ENCODE data around the gene SEMA3A.
"Not testable (repeated sequence)": the region's sequence is repeated elsewhere in the genome, so short reads cannot be mapped to it uniquely, and the experiment has no call there.

Gene SEMA3A

GRCh38 chr7:84060000-84060399 is 134.6 kb downstream of the SEMA3A start:
- DNase-seq (ENCODE audit: low spot score), result no peak

DNA sequence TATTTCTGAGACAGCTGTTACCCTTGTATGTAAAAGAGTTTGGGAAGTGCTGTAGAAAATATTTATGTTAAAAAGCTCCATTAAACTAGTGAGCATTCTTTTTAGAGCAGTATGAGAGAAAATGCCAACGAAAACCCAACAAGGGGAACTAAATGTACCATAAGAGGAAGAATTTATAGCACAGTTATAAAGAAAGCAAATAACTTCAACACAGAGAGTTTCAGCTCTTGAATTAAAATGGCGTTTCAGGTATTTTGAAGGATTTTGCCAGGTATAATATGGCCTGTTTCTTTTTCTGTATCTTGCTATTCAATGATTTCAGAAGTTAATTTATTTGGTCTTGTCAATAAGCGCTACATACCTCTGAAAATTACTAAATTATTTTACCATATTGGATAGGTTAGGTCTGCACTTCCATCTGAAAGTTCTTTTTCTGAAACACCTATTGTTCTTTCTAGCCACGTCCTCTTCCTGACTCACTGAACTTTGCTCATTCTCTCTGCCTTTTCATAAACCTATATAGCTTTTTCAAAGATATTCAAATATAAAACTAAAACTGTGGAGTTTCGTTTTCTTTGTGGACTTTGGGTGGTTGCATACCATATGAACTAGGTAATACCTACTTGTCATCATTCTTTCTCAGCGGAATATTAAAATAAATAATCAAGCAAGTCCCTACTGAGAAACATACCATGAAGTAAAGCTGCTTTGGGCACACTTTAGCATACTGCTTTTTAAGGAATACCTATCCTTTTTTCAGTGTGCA is 136.1 kb downstream of the SEMA3A start:
- DNase-seq (ENCODE audit: low spot score), result no peak

- DNase-seq (ENCODE audit: low spot score), result no peak
These were observed 137.0 kb downstream of the SEMA3A start for GRCh38 chr7:84057576-84057975.

- DNase-seq (ENCODE audit: low spot score), result no peak
These were observed 138.5 kb downstream of the SEMA3A start for GRCh38 chr7:84055904-84056605.

- not testable (repeated sequence) for DNase-seq (ENCODE audit: low spot score)
These were observed 139.4 kb downstream of the SEMA3A start for GRCh38 chr7:84055199-84055598.

GRCh38 chr7:84049071-84049836 is 145.3 kb downstream of the SEMA3A start:
- no peak for DNase-seq (ENCODE audit: low spot score)

DNA sequence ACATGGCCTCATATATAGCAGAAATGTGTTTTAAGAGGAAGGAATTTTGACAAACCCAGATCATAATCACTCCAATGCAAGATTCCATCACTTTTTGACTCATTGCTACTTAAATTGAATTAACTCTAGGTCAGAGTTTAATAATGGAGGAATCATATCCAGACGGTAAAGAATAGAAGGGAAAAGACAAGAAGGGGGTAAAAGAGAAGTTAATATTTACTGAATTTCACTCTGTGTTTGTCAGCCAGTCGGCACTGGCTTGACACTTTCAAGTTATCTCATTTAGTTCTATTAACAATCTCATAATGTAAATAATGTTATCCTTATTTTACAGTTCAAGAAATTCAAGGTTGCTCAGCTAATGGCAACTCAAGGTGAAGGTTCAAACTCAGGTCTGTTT is 147.5 kb downstream of the SEMA3A start:
- DNase-seq (ENCODE audit: low spot score), result no peak

DNA sequence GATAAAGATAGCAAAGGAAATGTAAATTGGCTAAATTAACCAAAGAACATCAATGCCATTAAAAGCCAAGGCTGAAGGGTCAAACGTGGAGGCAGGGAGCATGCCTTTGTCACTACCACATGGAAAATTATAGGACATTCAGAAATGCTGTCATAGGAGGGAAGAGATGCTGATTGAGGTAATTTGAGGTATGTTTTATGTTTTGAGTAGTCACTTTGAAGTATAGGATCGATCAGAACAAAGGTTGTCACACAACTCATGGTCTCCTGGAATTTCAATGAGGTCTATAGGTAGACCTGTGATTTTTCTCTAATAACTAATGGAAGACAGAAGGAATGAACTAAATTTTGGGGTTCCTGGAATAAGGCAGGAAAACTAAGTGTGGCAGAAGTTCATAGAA is 149.8 kb downstream of the SEMA3A start:
- no peak for DNase-seq (ENCODE audit: low spot score)

GRCh38 chr7:84043661-84044191 is 150.9 kb downstream of the SEMA3A start:
- no peak for DNase-seq (ENCODE audit: low spot score)

GRCh38 chr7:84042110-84042539 is 152.5 kb downstream of the SEMA3A start:
- DNase-seq (ENCODE audit: low spot score), result no peak

GRCh38 chr7:84041649-84042048 is 152.9 kb downstream of the SEMA3A start:
- DNase-seq (ENCODE audit: low spot score), result no peak

DNA sequence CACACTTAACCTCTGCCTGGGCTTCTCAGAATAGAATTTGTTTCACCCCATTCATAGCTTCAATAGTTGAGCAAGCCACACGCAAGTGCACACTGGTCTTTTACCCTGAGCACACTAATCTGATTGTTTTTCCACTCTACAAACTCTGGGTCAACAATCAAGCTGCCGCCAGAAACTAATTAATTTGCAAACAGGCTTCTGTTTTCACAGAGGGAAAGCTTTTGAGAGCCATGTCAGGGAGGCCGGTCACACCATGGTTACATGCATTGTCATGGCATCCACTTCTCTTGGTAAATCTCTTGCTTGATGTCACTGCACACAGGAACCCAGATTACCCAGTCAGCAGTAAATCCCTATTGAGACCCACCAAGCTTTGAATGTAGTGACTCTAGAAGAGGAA is 154.2 kb downstream of the SEMA3A start:
- DNase-seq (ENCODE audit: low spot score), result no peak

DNA sequence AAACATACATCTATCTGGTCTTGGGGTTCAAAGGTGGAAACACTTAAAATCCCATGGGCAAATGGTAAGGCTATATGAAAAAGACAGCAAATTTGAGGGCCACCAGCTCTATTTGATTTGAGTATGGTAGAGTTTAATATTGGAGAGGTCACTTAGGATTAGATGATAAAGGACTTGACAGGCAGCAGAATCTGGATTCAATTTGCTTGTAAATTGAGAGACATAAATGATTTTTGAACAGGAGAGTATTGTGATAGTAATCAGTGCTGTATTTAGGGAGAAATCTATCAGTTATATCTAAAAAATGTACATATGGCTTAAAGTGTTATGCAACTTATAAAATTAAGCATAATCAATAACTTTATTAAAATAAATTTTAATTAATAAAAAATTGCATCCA is 155.2 kb downstream of the SEMA3A start:
- DNase-seq (ENCODE audit: low spot score), result no peak

DNA sequence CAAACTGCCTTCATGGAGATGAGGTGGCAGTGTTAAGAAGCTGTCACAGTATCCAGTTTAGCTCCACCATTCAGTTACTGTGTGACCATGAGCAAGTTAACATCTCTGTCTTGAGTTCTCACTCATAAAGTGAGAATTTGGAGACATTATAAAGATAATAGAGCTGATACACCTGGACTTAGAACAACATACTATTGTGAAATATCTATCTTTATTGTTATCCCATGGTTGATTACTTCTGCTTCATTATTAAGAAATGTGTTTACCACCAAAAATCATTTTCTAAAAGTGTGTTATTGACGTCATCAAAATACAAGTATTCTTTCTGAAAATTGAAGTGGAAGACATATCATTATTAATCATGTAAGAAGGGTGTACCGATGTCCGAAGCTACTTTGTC is 166.9 kb downstream of the SEMA3A start:
- no peak for DNase-seq (ENCODE audit: low spot score)

DNA sequence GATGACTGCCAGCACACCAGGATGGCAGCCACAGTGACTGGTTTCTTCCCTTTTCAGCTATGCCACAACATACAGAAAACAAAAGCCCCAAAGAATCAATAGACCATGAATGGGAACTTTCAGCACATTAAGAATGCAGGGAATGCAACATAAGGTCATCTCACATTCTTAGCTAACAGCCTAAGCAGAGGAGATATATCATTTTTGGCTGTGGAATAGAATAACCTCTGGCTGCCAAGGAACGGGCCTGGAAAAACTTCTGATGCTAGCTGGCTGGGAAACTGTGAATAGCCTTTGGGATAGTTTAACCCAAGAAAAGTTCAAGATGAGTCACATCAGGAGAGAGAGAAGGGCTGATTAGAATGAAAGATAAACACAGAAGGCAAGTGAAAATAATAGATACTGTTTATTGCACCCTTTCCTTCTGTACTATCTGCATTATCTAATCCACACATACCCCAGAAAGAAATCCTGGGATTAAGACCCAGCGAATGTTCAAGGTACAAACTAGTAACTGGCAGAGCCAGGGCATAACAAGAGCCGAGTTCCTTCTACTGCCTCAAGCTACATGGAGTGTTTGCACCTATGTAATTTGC is 169.2 kb downstream of the SEMA3A start:
- no peak for DNase-seq (ENCODE audit: low spot score)

DNA sequence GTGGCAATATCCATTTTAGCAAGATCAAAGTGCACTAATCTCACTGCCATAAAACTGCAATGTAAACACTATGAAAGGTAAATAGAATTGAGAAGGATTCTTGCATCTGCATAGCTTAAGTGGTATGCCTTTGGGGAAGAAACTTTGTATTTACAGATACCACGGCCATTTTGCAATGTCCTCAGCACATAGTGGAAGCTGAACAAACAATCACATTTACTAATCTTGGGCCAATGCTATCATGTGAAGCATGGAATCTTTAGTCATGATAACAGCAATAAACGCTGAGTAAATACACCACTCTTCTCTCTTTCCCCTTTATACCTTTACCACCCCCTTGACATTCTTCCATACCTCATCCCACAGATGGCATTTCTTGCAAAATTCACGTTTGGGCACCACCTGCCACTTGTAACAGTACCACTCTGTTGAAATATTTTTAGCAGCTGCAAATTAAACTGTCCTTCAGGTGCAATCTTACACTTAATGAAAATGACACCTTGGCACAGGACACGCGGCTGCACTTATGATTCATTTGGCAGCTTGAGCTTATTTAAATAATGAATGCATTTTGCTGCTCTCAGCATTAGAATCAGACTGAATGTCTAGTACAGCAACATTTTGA is 171.8 kb downstream of the SEMA3A start:
- no peak for DNase-seq (ENCODE audit: low spot score)

DNA sequence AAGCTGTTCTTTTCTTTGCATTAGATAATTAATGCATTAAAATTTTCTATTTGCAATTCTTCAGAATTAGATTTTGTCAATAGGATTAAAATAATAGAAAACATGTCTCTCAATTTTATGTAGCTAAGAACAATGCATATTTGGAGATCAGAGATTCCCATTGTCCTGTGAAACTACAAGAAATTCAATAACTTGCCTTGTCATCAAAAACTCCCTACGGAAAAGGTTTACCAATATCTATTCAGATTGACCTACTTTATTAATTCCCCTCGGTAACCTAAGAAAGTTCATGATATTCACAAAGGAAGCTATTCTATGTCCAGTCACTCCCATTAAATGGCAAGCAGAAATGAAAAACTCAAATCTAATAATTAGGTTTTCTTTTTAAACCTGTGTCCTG is 172.6 kb downstream of the SEMA3A start:
- DNase-seq (ENCODE audit: low spot score), result no peak

DNA sequence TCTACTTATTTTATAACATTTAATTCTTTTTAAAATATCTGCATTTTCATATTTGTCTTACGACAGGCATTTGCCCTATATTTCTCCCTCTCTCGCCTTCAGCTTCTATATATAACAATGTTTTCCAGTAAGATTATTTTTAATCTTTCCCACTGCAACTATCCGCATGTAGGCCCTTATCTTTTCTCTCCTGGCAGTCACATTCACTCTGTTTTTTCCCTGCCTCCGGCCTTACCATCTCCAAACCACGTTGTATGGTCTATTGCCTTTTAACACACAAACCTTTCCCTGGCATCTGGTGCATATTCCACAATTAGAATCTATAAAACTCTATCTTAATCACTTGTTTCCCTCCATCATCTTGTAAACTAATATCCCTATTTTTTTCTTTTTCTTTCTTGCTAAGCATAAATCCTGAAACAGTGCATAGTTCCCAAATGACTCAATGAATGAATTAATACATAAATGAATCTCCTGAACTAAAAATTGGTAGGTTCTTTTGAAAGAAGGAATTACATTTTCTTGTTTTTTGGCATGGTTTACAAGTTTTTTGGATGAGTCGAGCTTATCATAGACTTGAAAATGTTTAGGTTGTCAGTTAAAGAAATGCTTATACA is 173.2 kb downstream of the SEMA3A start:
- DNase-seq (ENCODE audit: low spot score), result no peak

GRCh38 chr7:84017651-84018050 is 176.9 kb downstream of the SEMA3A start:
- DNase-seq (ENCODE audit: low spot score), result no peak

GRCh38 chr7:84013616-84014240 is 180.9 kb downstream of the SEMA3A start:
- no peak for DNase-seq (ENCODE audit: low spot score)

GRCh38 chr7:84009782-84010181 is 184.8 kb downstream of the SEMA3A start:
- DNase-seq (ENCODE audit: low spot score), result no peak

All from activated CD4-positive, alpha-beta T cell treated with anti-CD3 and anti-CD28 coated beads, Interleukin-2, Interleukin-4, amounts not matched to agents 100 ng/mL and 50 ng/mL, durations not matched to agents 16 hours and 8 hours (primary cell).